ENCODE results near the gene GPR15.

DNA sequence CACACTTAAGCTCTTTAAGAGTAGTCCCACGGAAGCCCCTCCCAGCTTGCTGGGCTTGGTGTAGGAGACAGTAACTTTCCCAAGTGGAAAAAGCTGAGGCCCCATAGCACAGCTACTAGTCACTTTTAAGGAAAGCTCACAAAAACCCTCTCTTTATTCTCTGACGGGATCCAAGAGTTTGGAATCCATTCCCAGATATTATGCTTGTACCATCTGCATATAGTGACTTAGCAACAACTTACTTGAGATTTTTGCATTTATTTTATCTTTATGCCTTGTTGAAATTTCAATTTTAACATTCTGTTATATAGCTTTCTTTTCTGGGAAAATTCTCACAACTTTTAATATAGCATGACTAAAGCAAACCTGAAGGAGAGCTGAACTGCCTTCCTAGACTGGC lies 19.5 kb downstream of the GPR15 start:
- TF ChIP-seq, protein P1, sequence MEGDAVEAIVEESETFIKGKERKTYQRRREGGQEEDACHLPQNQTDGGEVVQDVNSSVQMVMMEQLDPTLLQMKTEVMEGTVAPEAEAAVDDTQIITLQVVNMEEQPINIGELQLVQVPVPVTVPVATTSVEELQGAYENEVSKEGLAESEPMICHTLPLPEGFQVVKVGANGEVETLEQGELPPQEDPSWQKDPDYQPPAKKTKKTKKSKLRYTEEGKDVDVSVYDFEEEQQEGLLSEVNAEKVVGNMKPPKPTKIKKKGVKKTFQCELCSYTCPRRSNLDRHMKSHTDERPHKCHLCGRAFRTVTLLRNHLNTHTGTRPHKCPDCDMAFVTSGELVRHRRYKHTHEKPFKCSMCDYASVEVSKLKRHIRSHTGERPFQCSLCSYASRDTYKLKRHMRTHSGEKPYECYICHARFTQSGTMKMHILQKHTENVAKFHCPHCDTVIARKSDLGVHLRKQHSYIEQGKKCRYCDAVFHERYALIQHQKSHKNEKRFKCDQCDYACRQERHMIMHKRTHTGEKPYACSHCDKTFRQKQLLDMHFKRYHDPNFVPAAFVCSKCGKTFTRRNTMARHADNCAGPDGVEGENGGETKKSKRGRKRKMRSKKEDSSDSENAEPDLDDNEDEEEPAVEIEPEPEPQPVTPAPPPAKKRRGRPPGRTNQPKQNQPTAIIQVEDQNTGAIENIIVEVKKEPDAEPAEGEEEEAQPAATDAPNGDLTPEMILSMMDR (IDR thresholded peaks at IDR 0.05), result no peak
- TF ChIP-seq SP1 (CRISPR knock-in tag; conservative IDR thresholded peaks at IDR 0.05) (no peak), JUN (CRISPR knock-in tag; IDR thresholded peaks at IDR 0.05) (no peak), MXD4 (CRISPR knock-in tag; IDR thresholded peaks at IDR 0.05; ENCODE audit: borderline replicate concordance) (no peak), GRHL2 (CRISPR knock-in tag; IDR thresholded peaks at IDR 0.05; ENCODE audit: insufficient replicate concordance, severe bottlenecking) (no peak), ZNF423 (CRISPR knock-in tag; IDR thresholded peaks at IDR 0.05) (no peak)
- TF ChIP-seq, protein P2, sequence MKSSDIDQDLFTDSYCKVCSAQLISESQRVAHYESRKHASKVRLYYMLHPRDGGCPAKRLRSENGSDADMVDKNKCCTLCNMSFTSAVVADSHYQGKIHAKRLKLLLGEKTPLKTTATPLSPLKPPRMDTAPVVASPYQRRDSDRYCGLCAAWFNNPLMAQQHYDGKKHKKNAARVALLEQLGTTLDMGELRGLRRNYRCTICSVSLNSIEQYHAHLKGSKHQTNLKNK (CRISPR knock-in tag; IDR thresholded peaks at IDR 0.05), result no peak
- TF ChIP-seq, protein P3, sequence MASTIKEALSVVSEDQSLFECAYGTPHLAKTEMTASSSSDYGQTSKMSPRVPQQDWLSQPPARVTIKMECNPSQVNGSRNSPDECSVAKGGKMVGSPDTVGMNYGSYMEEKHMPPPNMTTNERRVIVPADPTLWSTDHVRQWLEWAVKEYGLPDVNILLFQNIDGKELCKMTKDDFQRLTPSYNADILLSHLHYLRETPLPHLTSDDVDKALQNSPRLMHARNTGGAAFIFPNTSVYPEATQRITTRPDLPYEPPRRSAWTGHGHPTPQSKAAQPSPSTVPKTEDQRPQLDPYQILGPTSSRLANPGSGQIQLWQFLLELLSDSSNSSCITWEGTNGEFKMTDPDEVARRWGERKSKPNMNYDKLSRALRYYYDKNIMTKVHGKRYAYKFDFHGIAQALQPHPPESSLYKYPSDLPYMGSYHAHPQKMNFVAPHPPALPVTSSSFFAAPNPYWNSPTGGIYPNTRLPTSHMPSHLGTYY (CRISPR knock-in tag; IDR thresholded peaks at IDR 0.05), result no peak

Measured in WTC11 (cell line).